Smooth muscle cell of the brain vasculature (primary cell): ENCODE results near the gene HCST.

ENCODE experiments used
- DNase-seq: peaks from one replicate; pipeline ENCODE4 v3.0.0-alpha.2; 2012; ENCODE audit warnings: low read depth, low spot score

The HCST gene

DNA sequence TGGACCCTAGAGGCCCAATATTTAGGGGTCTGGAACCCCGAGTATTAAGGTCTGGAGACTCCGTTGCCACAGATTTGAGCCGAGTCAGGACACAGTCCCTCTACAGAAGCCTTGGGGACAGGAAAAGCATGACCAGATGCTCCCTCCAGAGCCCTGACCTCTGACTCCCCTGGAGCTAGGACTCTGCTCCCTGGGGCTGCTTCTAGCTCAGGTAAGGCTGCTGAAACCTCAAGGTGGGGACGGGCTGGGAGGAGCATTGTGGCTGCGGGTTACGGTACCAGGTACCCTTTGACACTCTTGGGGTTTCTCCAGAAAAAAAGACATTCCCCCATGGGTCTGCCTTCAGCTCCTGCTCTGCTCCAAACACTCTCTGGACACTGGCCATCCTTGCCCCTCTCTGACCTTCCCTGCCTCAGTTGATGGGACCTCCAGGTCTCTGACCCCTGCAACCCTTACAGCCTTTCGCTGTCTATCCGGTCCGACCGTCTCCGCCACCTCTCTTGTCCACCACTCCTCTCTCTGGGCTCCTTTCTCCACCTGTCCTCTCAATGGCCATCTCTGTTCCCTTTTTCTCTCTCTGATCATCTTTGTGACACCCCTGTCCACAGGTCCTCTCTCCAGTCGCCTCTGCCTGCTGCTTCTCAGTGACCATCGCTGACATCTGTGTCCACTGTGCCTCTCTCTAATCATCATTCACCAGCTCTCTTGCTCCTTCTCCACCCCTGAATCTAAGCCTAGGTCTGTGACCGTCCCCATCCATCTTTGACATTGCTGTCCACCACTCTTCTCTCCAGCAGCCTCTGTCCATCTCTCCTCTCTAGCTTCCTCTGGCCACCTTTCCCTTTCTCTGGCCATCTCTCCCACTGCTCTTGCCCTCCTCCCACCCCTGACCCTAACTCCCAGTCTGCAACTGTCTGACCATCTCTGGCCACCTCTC lies 35.3 kb downstream of the HCST start:
- DNase-seq, result no peak

DNA sequence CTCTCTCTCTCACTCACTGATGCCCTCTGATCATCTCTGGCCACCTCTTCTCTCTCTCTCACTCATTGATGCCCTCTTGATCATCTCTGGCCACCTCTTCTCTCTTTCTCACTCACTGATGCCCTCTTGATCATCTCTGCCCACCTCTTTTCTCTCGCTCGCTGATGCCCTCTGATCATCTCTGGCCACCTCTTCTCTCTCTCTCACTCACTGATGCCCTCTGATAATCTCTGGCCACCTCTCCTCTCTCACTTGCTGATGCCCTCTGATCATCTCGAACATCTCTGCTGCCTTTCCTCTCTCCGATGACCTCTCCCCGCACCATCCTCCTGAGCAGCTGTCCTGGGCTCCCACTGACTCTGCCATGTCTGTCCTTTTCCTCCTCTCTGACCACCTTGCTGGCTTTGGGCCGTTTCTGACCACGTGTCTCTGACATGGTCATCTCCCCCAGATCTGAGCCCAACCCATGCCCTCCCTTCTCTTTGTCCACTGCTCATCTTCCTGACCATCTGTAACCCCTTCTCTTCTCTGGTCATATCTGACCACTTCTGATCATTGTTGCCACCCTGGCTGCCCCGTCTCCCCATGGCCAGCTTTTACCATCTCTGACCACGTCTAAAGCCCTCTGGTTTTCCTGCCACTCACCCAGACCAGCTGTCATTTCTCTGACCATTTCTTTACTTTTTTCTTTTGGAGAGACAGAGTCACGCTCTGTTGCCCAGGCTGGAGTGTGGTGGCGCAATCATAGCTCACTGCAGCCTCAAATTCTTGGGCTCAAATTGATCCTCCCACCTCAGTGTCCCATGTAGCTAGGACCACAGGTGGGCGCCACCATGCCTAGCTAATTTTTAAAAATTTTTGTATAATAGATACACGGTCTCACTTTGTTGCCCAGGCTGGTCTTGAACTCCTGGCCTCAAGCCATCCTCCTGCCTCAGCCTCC lies 36.2 kb downstream of the HCST start:
- no peak for DNase-seq

DNA sequence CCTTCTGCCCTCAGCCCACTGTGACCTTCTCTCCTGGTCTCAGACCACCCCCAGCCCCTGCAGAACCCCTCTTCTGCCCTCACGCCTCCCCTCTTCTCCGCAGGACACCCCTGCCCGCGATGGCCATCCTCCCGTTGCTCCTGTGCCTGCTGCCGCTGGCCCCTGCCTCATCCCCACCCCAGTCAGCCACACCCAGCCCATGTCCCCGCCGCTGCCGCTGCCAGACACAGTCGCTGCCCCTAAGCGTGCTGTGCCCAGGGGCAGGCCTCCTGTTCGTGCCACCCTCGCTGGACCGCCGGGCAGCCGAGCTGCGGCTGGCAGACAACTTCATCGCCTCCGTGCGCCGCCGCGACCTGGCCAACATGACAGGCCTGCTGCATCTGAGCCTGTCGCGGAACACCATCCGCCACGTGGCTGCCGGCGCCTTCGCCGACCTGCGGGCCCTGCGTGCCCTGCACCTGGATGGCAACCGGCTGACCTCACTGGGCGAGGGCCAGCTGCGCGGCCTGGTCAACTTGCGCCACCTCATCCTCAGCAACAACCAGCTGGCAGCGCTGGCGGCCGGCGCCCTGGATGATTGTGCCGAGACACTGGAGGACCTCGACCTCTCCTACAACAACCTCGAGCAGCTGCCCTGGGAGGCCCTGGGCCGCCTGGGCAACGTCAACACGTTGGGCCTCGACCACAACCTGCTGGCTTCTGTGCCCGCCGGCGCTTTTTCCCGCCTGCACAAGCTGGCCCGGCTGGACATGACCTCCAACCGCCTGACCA lies 37.2 kb downstream of the HCST start:
- no peak for DNase-seq

GRCh38 chr19:35940078-35940775 lies 37.9 kb downstream of the HCST start:
- no peak for DNase-seq

- DNase-seq, result no peak
These were observed 38.5 kb downstream of the HCST start for GRCh38 chr19:35940839-35941238.

GRCh38 chr19:35942235-35942634 lies 39.9 kb downstream of the HCST start:
- no peak for DNase-seq

- no peak for DNase-seq
These were observed 41.3 kb downstream of the HCST start for GRCh38 chr19:35943321-35944301.

DNA sequence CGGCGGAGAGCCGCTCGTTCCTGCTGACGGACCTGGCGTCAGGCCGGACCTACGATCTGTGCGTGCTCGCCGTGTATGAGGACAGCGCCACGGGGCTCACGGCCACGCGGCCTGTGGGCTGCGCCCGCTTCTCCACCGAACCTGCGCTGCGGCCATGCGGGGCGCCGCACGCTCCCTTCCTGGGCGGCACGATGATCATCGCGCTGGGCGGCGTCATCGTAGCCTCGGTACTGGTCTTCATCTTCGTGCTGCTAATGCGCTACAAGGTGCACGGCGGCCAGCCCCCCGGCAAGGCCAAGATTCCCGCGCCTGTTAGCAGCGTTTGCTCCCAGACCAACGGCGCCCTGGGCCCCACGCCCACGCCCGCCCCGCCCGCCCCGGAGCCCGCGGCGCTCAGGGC lies 42.2 kb downstream of the HCST start:
- DNase-seq, result no peak

DNA sequence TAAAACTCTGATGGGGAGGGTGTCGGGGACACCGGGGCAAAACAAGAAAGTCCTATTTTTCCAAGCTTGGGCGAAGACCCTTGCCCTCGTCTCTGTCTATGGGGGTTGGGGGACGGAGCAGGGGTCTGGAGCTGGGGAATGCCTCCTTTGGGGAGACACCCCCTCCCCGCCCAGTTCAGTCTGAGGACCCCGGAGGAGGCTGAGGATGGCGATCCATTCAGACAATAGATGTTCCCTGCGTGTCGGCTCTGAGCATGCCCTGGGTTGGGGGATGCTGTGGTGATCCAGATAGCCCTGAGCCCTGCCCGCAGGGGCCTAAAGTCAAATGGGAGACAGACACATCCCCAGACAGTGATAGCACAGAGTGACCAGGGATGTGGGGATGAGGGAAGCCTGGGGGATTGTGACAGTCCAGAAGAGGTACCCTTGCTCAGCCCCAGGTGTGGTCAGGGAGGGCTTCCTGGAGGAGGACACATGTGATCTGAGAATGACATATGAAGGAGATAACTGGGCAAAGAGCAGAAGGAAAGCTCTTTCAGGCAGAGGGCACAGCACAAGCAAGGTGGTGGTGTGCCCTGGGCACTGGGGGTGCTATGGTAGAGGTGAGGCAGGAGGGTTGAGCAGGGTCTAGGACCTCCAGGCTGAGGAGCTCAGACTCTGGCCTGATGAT lies 42.9 kb downstream of the HCST start:
- no peak for DNase-seq

GRCh38 chr19:35946203-35946602 lies 43.9 kb downstream of the HCST start:
- DNase-seq, result no peak

- no peak for DNase-seq
These were observed 46.8 kb downstream of the HCST start for GRCh38 chr19:35949131-35949530.
